Measurements from ENCODE around the gene C1orf167.

The C1orf167 gene

GRCh38 chr1:11738096-11738495 is 23.9 kb upstream of the C1orf167 start:
- no peak for DNase-seq

GRCh38 chr1:11738783-11739182 is 23.2 kb upstream of the C1orf167 start:
- DNase-seq = no peak

GRCh38 chr1:11740258-11741192 is 21.5 kb upstream of the C1orf167 start:
- DNase-seq = peak in 1 of 2 donors; percentile 10

- DNase-seq = no peak
Measured at GRCh38 chr1:11741482-11741881, 20.5 kb upstream of the C1orf167 start.

- DNase-seq = no peak
Measured at GRCh38 chr1:11741919-11742558, 20.0 kb upstream of the C1orf167 start.

GRCh38 chr1:11744287-11744686 is 17.7 kb upstream of the C1orf167 start:
- DNase-seq = no peak

- DNase-seq = no peak
Measured at GRCh38 chr1:11746092-11746491, 15.9 kb upstream of the C1orf167 start.

GRCh38 chr1:11746795-11747487 is 15.1 kb upstream of the C1orf167 start:
- no peak for DNase-seq

GRCh38 chr1:11748294-11749202 is 13.4 kb upstream of the C1orf167 start:
- no peak for DNase-seq

- DNase-seq = peak; percentile 47 to 59
Measured at GRCh38 chr1:11749203-11749689, 12.7 kb upstream of the C1orf167 start.

- DNase-seq = no peak
Measured at GRCh38 chr1:11749996-11750395, 12.0 kb upstream of the C1orf167 start.

- no peak for DNase-seq
Measured at GRCh38 chr1:11751087-11751486, 10.9 kb upstream of the C1orf167 start.

GRCh38 chr1:11752359-11753088 is 9.5 kb upstream of the C1orf167 start:
- no peak for DNase-seq

- DNase-seq = no peak
Measured at GRCh38 chr1:11753555-11754208, 8.3 kb upstream of the C1orf167 start.

GRCh38 chr1:11757047-11757446 is 4.9 kb upstream of the C1orf167 start:
- DNase-seq = no peak

- no peak for DNase-seq
Measured at GRCh38 chr1:11759791-11760190, 2.2 kb upstream of the C1orf167 start.

- DNase-seq = no peak
Measured at GRCh38 chr1:11761285-11761684, 708 bp upstream of the C1orf167 start.

- no peak for DNase-seq
Measured at GRCh38 chr1:11764115-11764514, 2.1 kb downstream of the C1orf167 start.

GRCh38 chr1:11764519-11764918 is 2.5 kb downstream of the C1orf167 start:
- no peak for DNase-seq

GRCh38 chr1:11765661-11766428 is 3.9 kb downstream of the C1orf167 start:
- no peak for DNase-seq

Data from stimulated activated CD4-positive, alpha-beta T cell treated with anti-CD3 and anti-CD28 coated beads, Interleukin-2, amount 100 ng/mL, for 24 hours (primary cell).